Activated T-helper 9 cell treated with anti-CD3 and anti-CD28 coated beads, Interleukin-2, amount 50 U/mL, for 16 hours (primary cell): ENCODE measurements around the gene LMO4.

ENCODE experiments used
- DNase-seq: peaks from one replicate; pipeline ENCODE4 v3.0.0-alpha.2; 2020; ENCODE audit warnings: low read depth

Gene LMO4

GRCh38 chr1:87328272-87329050 lies at the start of gene LMO4:
TSS of gene LMO4 (plus strand) at chr1:87328880. CDS start at chr1:87332016, 3,136 bp downstream.
- peak; percentile 74 for DNase-seq

DNA sequence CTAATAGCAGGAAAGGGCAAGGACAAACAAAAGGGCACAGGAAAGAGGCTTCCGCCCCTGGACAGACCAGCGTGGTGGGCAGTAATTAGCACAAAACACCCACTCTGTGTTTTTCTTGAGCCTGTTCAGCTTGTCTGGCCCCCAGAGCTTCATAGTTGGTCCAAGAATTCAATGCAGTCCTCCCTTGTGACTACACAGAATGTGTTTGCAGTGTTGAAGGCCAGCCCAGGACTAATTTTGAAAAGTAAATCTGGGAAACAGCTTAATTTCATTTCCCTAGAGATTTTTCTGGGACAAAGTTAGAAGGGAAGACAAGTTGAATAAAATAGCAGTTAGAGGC lies 49.2 kb upstream of the LMO4 start:
- DNase-seq = no peak

GRCh38 chr1:87279966-87280535 lies 48.6 kb upstream of the LMO4 start:
- no peak for DNase-seq

DNA sequence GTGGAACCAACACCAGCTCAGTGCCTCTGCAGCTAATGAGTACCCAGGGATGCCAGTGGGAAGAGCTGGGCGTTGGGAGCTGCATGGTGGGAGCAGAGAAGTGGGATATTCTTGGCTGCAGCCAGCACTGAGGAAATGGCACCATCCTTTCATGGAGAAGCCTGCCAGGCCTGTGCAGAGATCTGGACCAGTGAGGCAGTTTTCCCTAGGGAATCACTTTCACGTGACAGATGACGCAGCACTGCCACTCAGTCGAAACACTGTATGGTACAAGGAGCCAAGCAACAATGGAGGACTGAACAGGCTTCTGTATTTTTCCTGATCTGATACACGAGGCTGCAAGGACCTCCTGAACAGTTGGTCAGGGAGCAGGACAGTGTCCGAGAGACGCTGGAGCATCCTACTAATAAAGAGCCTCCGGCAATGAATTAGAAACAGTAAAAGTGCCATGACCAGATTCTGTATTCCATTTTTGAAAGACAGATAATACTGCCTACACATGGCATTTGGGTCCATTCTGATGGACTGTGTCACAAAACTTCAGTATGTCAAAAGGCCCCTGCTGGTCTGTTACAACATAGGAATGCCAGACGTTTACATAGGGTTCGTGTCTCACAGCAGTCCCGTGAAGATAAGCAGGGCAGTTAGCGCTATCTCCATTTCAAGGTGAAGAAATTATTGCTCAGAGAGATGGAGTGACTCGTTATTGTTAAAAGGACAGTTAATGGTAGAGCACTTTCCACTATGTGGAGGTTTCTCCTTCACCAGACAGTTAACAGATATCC lies 44.0 kb upstream of the LMO4 start:
- DNase-seq = no peak

- DNase-seq = no peak
These were observed 37.6 kb upstream of the LMO4 start for GRCh38 chr1:87291107-87291506.

GRCh38 chr1:87292684-87293493 lies 35.8 kb upstream of the LMO4 start:
- peak; percentile 41 for DNase-seq

- no peak for DNase-seq
These were observed 34.0 kb upstream of the LMO4 start for GRCh38 chr1:87294633-87295032.

- DNase-seq = no peak
These were observed 33.1 kb upstream of the LMO4 start for GRCh38 chr1:87295445-87296110.

DNA sequence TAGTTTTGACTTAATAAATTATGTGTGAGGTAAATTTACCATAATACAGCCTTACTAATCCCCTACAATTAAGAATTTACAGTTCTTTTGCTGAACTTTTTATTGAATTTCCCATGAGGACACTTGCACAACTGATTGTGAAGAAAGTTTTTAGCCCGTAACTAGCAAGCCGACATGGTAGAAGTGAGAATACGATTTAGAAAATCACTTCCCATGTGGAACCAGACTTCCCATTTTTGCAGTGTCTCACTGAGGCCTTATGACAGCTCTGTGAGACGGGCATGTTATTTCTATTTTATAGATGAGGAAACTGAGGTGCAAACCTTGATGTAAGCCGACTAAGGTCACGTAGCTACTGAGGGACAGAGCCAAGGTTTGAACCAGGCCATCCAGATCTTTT lies 32.5 kb upstream of the LMO4 start:
- DNase-seq = no peak

- no peak for DNase-seq
These were observed 29.0 kb upstream of the LMO4 start for GRCh38 chr1:87299661-87300060.

DNA sequence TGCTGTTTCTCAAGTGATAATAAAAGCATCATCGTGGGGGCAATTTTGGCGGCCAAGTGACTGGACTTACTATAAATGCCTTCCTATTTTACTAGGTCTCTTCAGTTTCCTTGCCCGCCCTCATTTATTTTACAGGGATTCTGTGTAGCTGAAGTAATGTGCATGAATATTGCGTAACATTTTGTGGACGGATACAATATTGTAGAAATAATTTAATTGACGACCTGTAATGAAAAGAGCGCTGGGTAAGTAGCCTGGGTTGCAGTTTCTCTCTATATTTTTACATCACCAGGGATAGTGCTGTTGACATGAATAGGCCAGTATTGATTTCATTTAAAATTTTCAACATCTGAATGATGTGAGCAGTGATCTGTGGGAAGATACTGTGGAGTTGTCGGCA lies 28.1 kb upstream of the LMO4 start:
- DNase-seq = no peak

- DNase-seq = no peak
These were observed 23.5 kb upstream of the LMO4 start for GRCh38 chr1:87305151-87305550.

GRCh38 chr1:87305762-87306161 lies 22.9 kb upstream of the LMO4 start:
- no peak for DNase-seq

GRCh38 chr1:87307306-87307705 lies 21.4 kb upstream of the LMO4 start:
- DNase-seq = no peak

- no peak for DNase-seq
These were observed 20.7 kb upstream of the LMO4 start for GRCh38 chr1:87307931-87308330.

DNA sequence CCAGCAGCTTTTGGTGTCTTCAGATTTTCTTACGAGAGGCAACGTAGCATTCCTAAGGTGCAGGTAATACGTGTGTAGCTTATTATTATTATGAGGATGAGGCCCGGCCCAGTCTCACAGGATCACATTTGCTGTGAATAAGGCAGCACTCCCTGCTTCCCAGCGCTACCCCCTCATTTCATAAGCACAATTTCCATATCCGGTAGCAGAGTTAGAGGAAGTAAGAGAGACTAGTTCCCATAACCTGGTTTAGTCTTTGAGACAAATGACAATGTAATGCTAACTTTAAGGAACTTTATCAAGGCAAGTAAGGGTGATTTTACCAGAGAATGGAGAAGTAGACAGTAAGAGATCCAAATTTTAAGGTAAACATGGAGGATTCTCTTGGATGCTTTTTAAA lies 14.6 kb upstream of the LMO4 start:
- no peak for DNase-seq

DNA sequence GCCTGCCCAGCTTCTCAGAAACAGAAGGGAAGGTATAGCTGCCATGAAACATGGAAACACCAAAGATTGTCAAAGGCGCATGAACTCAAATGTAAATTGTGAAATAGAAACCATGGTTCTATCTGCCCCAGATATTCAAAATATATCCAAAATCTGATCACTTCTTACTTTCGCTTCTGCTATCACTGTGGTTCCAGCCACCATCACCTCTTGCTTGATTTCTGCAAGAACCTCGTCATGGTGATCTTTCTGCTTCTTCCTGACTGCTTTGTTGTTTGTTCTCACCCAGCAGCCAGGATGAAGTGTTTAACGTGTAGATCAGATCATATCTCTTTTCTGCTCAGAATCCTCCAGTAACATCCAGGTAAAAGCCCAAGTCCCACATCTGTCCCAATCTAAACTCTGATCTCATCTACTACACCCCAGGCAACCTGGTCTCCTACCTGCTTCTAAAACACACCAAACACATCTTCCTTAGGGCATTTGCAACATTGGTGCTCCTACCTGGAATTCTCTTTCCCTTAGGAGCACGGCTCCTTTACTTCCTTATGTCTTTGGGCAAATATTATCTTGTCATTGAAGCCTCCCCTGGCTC lies 10.5 kb upstream of the LMO4 start:
- no peak for DNase-seq

DNA sequence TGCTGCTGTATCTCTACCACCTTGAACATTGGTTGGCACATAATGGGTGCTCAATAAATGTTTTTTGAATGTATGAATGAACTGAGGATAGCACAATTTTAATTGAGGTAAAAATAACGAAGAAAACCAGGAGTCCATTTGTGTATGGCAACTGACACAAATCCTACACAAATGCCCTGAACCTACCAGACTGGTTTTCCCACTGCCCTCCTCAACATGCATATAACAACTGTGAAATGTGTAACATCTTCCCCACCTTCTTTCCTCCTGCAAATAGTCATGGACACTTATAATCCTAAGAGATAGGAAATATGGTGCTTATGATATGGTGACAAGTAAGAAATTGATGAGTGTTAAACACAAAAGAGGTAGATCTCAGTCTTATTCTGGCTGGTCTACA lies 9.9 kb upstream of the LMO4 start:
- no peak for DNase-seq

DNA sequence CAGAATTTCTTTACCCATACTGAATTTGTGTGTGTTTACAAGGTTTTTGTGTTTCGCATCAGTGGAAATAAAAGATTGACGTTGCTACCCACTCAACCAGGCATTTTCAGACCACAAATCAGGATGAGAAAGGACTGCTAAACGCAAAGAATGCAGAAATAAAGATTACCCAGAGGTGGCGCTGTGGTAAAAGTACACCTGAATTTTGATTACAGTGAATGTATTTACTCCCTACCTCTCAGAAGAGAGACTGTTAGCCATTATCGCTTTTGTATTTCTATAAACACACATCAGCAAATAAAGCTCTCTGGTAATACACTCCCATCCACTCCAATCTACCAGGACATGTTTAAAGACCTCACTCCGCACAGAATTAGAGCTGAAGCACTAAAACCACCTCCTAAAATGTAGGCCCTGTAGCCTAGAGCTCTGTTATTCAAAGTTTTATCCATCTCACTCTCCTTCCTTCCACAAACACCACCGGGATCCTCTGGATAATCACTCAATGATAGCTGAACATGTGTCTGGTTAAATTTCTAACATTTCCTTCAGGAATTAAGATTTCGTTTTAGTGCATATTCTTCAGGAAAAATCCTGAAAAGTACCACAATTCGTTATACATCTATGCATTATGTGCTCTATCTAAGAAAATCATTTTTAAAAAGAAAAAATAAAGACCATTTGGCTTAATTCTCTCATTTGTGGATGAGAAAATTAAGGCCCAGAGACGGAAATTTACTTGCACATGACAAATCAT lies 2.5 kb upstream of the LMO4 start:
- no peak for DNase-seq

DNA sequence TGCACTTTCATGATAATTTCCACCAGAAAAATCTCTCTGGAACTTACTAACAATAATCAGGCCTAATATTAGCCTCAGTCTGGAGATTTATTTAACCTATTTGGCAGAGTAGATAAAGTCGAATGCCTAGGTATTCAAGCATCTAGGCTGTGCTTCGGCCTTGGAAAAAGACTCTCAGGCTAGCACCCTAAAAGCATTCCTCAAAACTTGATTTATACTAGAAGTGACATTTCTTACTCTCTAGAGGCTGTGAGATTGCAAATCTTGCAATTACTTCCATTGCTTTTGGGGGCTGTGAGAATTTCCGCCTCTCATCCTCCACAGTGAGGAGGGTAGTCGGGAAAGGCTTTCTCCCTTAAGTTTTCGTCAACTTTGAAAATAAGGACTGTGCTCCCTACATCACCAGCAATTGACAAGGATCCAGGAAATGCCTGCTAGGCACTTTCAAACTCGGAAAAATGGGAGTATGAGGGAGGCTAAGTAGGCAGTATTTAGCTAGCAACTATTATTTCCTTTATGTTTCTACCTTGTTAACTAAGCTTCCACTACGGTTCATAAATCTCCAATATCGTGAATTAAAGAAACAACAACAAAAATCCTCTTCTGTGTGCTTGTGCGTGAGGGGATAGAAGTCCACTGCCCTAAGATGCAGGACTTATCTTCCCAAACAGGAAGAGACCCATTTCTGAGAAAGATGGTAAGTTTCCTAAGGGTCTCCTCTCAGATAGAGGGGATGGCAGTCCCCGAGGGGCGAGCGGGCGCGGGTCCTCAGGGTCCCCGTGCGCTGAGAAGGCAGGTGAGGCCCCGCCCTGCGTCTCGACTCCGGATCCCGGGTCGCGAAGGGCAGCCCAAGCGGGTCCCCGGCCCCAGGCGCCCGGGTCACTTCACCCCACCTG lies 1.1 kb upstream of the LMO4 start:
- DNase-seq = no peak
